Tibial nerve (tissue), 4 donors: Measurements from ENCODE around the gene EHF.

Experiments
- CTCF ChIP-seq, 5 experiments: fragments of 200-600 bp in 3 of 5; fragments of 450-650 bp in 2 of 5; sonication (generic) in 3 of 5; IDR thresholded peaks; one replicate each; pipeline ENCODE4 v1.5.1; 2016 to 2019; ENCODE audit warnings: antibody characterized with exemption in 5 of 5, mild to moderate bottlenecking in 3 of 5, moderate library complexity in 2 of 5
- EP300 ChIP-seq, 2 donors: sonication (generic); formaldehyde crosslinking; IDR thresholded peaks; one replicate each; pipeline ENCODE4 v1.6.1; 2017; ENCODE audit warnings: antibody characterized with exemption in 2 of 2, mild to moderate bottlenecking in 1 of 2
- POLR2A ChIP-seq, 2 donors: fragments of 450-650 bp; IDR thresholded peaks; one replicate each; pipeline ENCODE4 v1.6.1; 2017; ENCODE audit warnings: antibody characterized with exemption in 2 of 2, mild to moderate bottlenecking in 2 of 2, moderate library complexity in 2 of 2

GRCh38 chr11:34680918-34681586, 60.2 kb downstream of the EHF start:
- TF ChIP-seq EP300 (IDR thresholded peaks at IDR 0.05) = no peak
- no peak for TF ChIP-seq POLR2A (IDR thresholded peaks at IDR 0.05)
- TF ChIP-seq CTCF (IDR thresholded peaks at IDR 0.05) = no peak
